WI38 (cell line): ENCODE data around the gene LGI1.

Source experiments
- H3K4me3 ChIP-seq: 2 replicates; pipeline ENCODE4 v1.5.1; 2011; ENCODE audit warnings: low read depth, mild to moderate bottlenecking, control low read depth, low read length
- CTCF ChIP-seq: IDR thresholded peaks from 2 replicates; pipeline ENCODE4 v1.5.1; 2012; ENCODE audit warnings: low read depth, mild to moderate bottlenecking, control low read depth, low read length

The LGI1 gene

GRCh38 chr10:93746844-93747284, 10.9 kb upstream of the LGI1 start:
- peak; percentile 17; the same call in 1 of the 2 replicates for TF ChIP-seq CTCF
- no peak overlapping the region for H3K4me3 ChIP-seq

GRCh38 chr10:93749218-93749799, 8.4 kb upstream of the LGI1 start:
- H3K4me3 ChIP-seq = no peak overlapping the region
- TF ChIP-seq CTCF = no peak

GRCh38 chr10:93751124-93751523, 6.6 kb upstream of the LGI1 start:
- no peak overlapping the region for H3K4me3 ChIP-seq
- no peak for TF ChIP-seq CTCF

GRCh38 chr10:93751832-93752231, 5.9 kb upstream of the LGI1 start:
- TF ChIP-seq CTCF = no peak
- H3K4me3 ChIP-seq = 0 out of 2 replicates have a peak overlapping the region, but pooled peaks have one; percentile 3

GRCh38 chr10:93752761-93753160, 5.0 kb upstream of the LGI1 start:
- H3K4me3 ChIP-seq = no peak overlapping the region
- no peak for TF ChIP-seq CTCF

GRCh38 chr10:93753621-93754250, 4.0 kb upstream of the LGI1 start:
- no peak overlapping the region for H3K4me3 ChIP-seq
- TF ChIP-seq CTCF = no peak

- no peak overlapping the region for H3K4me3 ChIP-seq
- no peak for TF ChIP-seq CTCF
Observed at GRCh38 chr10:93754761-93755160, 3.0 kb upstream of the LGI1 start.
